DND-41 (cell line): ENCODE data around the gene LAMC1.

Experiments
- EZH2 ChIP-seq: IDR thresholded peaks from 3 replicates; pipeline ENCODE4 v1.6.1; 2012; ENCODE audit warnings: borderline replicate concordance, low read depth, mild to moderate bottlenecking, moderate library complexity, low read length, inconsistent platforms; ENCODE audit not compliant: severe bottlenecking
- TF ChIP-seq, protein P1 (sequence below): IDR thresholded peaks from 2 replicates; pipeline ENCODE4 v1.5.1; 2012; ENCODE audit warnings: borderline replicate concordance, low read length, moderate library complexity, mild to moderate bottlenecking; ENCODE audit not compliant: poor library complexity, severe bottlenecking; ENCODE audit errors: extremely low read depth

DNA sequence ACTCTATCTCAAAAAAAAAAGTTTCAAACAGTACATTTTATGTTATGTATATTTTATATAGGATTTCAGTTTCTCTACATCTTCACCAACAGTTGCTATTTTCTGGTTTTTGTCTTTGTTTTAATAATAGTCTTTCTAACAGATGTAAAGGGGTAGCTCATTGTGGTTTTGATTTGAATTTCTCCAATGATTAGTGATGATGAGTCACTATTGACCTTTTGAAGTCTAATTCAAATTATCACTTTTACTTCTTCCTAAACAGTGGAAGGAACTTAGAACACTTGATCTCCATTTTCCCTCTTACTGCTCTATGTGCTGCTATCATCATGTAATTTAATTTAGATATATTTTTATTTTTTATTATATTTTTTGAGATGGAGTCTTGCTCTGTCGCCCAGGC, 38.6 kb upstream of the LAMC1 start:
- TF ChIP-seq, protein P1, sequence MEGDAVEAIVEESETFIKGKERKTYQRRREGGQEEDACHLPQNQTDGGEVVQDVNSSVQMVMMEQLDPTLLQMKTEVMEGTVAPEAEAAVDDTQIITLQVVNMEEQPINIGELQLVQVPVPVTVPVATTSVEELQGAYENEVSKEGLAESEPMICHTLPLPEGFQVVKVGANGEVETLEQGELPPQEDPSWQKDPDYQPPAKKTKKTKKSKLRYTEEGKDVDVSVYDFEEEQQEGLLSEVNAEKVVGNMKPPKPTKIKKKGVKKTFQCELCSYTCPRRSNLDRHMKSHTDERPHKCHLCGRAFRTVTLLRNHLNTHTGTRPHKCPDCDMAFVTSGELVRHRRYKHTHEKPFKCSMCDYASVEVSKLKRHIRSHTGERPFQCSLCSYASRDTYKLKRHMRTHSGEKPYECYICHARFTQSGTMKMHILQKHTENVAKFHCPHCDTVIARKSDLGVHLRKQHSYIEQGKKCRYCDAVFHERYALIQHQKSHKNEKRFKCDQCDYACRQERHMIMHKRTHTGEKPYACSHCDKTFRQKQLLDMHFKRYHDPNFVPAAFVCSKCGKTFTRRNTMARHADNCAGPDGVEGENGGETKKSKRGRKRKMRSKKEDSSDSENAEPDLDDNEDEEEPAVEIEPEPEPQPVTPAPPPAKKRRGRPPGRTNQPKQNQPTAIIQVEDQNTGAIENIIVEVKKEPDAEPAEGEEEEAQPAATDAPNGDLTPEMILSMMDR = no peak
- TF ChIP-seq EZH2 = no peak
